GM18867 (cell line): ENCODE data around the gene LRPAP1.

Source experiments
- ATAC-seq: cut with Tn5 transposase; IDR thresholded peaks from one replicate; pipeline ENCODE4 v1.9.1; 2021; ENCODE audit warnings: mild to moderate bottlenecking, moderate library complexity; ENCODE audit not compliant: unreplicated experiment

LRPAP1 gene

DNA sequence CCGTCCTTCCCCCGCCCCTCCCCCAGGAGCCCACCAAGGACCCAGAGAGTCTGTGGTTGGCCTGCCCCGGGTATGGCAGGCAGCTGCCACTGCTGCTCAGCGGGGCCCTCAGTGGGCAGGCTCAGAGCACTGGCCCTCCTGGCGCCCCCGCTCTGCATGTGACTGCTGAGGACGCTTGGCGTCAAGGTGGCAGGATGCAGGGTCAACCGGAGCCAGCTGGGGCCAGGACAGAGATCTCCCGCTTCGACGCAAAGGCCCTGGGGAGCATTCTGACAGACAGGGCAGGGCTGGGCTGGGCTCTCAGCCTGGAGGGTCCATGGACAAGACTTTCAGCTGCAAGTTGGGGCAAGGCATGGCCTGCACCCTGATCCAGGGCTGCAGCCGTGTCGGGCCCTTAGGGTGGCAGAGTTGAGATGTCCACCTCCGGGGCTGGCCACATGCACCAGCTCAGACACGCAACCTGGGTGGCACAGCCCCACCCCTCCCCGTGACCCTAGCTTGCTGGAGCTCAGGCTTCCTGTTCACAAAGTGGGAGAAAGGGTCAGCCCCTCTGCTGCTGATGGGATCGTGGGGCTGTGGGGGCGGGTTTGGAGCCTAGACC, 30.3 kb downstream of the LRPAP1 start:
- no peak for ATAC-seq

GRCh38 chr4:3501126-3501824, 30.9 kb downstream of the LRPAP1 start:
- no peak for ATAC-seq

- no peak for ATAC-seq
These were observed 31.6 kb downstream of the LRPAP1 start for GRCh38 chr4:3500634-3501101.

GRCh38 chr4:3500111-3500510, 32.1 kb downstream of the LRPAP1 start:
- no peak for ATAC-seq

DNA sequence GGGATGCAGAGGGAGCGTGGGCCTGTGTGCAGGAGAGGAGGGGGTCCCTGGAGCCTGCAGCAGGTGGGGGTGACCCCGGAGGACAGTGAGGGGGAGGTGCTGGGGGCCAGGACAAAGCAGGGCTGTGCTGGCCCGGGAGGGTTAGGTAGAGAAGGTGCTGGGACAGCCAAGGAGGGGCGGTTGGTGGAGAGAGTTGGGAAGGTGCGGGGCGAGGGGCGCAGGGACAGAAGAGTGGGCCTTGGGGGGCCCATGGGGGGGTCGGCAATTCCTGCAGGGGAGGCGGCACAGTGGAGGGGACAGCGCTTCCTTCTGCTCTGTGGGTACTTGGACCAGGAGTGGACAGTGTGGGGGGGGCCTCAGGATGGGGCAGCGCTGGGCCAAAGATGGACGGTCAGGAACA, 32.5 kb downstream of the LRPAP1 start:
- ATAC-seq = no peak

DNA sequence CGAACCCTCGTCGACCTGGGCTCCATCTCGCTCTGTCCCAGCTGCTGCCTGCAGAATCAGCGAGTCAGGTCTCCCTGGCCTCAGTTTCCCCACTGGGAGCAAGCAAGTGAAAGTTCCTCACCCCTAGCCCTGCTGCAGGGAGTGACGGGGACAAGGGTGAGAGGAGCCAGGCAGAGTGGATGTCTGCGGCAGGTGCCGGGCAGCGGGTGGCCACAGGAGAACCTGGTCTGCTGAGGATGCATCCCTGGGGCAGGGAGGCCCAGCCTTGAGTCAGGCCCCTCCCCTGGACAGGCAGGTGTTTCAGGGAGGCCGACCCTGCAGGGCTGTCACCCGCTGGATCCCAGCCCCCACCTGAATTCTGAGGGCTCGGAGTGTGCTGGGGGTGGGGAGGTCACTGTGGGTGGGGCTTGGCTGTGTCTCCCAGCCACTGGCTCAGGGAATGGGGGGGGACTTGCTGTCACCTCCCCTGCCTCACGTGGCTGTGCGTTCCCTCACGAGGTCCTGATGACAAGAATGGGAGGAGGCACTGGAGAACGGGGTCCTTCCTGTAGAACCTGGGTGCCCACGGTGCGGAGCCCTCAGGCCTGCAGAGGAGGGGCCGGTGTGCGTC, 33.2 kb downstream of the LRPAP1 start:
- ATAC-seq = no peak

DNA sequence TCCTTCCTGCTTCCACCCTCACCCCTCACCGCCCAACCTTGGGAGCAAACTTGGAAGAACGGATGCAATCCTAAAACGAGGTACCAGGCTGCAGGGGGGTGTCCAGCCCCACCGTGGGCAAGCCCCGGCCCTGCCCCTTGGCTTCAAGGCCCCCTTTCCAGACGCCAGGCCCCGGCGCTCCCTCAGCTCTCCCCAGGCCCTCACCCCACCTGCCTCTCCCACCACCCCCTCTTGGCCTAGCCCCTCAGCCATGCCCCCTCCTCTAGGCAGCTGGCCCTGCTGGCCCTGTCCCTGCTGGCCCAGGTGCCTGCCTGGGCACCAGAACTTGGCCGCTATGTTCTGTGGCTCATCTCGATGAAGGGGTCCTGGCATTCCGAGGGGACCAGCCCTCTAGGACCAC, 33.8 kb downstream of the LRPAP1 start:
- no peak for ATAC-seq

DNA sequence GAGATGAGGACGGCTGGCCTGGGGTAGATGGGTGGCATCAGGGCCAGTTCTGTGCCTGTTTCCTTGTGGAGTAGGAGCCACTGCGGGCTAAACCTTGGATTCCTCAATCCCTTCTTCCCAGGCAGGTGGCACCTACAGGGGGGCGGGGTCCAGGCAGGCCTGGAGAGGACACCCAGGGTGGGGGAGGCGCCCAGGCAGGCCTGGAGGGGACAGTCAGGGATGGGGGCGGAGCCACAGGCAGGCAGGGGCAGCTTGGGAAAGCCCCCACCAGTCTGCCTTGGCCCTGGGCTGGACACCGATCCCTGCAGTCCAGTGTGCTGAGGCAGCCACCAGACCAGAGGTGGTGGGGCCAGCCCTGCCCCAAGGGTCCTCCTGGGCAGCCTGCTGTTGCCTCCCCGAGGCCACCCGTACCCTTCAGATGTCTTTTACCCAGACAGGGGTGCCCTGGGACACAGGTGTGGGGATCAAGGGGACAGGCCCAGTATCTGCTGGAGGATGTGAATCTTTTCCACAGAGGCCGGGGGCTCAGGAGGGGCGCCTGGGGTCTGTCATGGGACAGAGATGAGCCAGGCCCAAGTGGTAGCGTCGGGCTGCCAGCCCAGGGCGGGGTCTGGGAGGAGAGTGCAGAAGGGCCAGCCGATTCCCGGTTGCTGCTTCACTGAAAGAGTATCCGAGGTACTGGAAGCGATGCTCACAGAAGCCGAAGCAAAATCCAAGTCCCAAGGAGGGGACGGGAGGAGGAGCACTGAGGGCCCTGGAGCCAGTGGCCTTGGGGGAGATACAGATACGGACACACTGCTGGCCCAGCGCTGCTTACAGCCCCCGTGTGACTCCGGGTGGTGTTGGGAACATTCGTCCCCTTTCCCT, 34.5 kb downstream of the LRPAP1 start:
- no peak for ATAC-seq

DNA sequence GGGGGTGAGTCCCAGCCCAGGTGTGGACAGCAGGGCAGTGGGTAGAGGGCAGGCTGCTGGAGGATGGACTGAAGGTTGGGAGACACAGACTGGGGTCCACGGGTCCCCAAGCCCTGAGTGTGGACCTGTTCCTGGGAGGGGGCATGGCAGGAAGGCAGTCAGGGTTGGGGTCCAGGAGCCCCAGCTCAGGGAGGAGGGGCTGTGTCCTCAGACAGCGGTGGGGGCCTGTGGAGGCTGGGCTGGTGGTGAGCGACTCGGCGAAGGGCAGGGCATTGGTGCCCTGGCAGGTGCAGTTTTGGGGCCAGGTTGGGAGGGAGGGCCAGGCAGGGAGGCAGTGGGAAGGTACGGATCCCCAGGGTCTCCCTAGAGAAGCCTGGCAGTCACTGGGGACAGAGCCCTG, 35.1 kb downstream of the LRPAP1 start:
- no peak for ATAC-seq

- ATAC-seq = no peak
These were observed 36.2 kb downstream of the LRPAP1 start for GRCh38 chr4:3496021-3496420.

GRCh38 chr4:3495204-3495975, 36.8 kb downstream of the LRPAP1 start:
- no peak for ATAC-seq

GRCh38 chr4:3494462-3494871, 37.8 kb downstream of the LRPAP1 start:
- ATAC-seq = no peak

GRCh38 chr4:3493720-3494461, 38.3 kb downstream of the LRPAP1 start:
- ATAC-seq = no peak

DNA sequence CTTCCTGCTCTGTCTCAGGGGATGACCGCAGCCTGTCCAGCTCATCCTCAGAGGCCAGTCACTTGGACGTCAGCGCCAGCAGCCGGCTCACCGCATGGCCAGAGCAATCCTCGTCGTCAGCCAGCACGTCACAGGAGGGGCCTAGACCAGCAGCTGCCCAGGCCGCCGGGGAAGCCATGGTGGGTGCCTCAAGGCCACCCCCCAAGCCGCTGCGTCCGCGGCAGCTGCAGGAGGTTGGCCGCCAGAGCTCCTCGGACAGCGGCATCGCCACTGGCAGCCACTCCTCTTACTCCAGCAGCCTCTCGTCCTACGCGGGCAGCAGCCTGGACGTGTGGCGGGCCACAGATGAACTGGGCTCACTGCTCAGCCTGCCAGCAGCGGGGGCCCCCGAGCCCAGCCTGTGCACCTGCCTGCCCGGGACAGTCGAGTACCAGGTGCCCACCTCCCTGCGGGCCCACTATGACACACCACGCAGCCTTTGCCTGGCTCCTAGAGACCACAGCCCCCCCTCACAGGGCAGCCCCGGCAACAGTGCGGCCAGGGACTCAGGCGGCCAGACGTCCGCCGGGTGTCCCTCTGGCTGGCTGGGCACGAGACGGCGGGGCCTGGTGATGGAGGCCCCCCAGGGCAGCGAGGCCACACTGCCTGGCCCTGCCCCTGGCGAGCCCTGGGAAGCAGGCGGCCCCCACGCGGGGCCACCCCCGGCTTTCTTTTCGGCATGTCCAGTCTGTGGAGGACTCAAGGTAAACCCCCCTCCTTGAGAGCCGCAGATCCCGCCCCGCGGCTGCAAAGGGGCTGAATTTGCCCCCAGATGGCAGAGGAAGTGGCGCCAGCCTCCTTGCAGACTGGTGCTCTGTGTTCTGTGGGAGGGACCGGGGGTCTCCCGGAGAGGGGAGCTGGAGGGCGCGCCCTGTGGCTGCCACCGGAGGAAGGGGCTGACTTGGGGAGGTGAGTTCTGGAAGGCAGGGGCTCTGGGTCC, 39.2 kb downstream of the LRPAP1 start:
- no peak for ATAC-seq

DNA sequence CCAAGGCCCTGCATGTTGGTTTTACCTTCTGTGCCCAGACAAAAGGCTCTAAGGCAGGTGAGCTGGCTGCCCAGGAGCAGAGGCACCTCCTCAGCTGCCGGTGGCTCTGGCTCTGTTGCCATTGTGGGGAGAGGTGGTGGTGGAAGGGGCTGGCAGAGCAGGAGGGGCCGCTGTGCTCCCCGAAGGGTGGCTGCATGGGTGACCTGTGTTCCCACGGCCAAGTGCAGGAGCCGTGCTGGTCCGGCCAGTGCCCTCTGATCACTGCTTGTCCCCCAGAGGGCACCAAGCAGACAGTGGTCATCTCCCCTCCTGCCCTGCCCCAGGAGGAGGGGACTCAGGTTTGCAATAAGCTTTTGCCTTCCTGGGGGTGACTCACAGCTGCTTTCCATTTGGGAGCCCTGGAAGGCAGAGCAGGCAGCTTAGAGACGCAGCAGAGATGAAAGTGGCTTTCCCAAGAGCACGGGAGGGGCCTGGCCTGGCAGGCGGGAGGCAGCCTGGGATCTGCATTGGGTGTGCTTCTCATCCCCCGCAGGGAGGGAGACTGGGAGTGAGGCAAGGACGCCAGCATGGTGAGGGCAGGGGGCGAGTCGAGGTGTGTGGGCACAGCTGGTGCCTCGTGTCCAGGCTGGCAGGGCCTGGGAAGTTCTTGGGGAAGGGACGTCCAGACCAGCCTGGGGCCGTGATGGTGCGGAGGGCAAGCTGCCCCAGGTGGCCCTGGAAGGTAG, 40.4 kb downstream of the LRPAP1 start:
- ATAC-seq = no peak

- no peak for ATAC-seq
These were observed 42.7 kb downstream of the LRPAP1 start for GRCh38 chr4:3489451-3489962.

- no peak for ATAC-seq
These were observed 43.4 kb downstream of the LRPAP1 start for GRCh38 chr4:3488820-3489219.

GRCh38 chr4:3487861-3488260, 44.4 kb downstream of the LRPAP1 start:
- no peak for ATAC-seq
